ENCODE results near the gene MRPL43.

DNA sequence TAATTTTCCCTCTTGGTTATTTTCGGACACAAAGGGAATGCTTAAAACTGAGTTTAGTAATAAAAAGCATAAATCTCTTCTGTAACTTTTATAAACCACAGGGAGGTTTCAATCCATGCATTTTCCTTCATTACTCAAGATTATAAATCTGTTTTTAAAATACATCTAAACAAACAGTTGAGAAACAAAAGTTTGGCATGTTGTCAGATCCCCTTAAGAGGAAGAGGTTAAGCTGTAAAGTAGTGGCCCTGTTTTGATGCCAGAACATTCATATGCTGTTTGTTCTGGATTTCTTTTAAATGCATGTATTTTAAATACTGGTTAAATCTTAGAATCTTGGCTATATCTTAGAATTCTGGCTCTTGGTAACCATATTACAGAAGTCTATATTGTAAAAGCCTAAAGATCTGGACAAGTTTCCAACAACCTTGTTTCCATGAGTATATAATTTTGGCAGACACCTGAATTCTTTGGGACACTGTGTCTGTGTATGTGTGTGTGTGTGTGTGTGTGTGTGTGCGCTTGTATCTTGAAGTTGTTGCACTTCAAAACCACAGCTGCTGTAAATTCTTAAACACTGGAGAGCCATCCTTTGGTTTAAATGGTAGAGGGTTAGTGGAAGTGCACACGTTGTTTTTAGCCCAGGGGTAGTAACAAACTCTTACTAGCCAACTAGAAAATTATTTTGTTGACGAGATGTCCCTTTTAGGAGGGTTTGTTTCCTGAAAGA is 24.8 kb downstream of the MRPL43 start:
- TF ChIP-seq CTCF (IDR thresholded peaks at IDR 0.05; ENCODE audit: low read depth, low read length) (no peak), EZH2phosphoT487 (IDR thresholded peaks at IDR 0.05; ENCODE audit: low read depth) (no peak)
